IMR-90 (cell line): ENCODE results near the gene FANCL. TPM values are rescaled to one million over a fixed set of nuclear protein-coding genes. Genes with fewer than 3 reads are reported as not detected.

ENCODE experiments used
- ATAC-seq: fragments of 200-7000 bp; cut with Tn5 transposase; 2 replicates; pipeline ENCODE4 v1.9.1; 2020; ENCODE audit warnings: low read depth, mild to moderate bottlenecking, moderate library complexity
- BruUV-seq: library from RNA; stranded (reverse); fragments of 400-500 nt; replicated peaks from 2 replicates; lab custom pipeline; 2021; lab: Mats Ljungman, UMichigan
- CTCF ChIA-PET: fragments of 300-600 bp; formaldehyde crosslinking; extraction: SDS; loops from one replicate; lab custom pipeline; 2021; ENCODE audit warnings: antibody characterized with exemption; lab: Yijun Ruan, JAX
- POLR2A ChIA-PET: fragments of 300-600 bp; sonication (Branson Sonifier 250); formaldehyde crosslinking; loops from one replicate; lab custom pipeline; 2022; ENCODE audit warnings: antibody characterized with exemption; ENCODE audit not compliant: unreplicated experiment; lab: Charles Lee
- DNase-seq: peaks from one replicate; pipeline ENCODE4 v3.0.0; 2013
- H2AFZ ChIP-seq: replicated peaks from 2 replicates; pipeline ENCODE3; 2013; ENCODE audit warnings: low read length, mild to moderate bottlenecking; ENCODE audit not compliant: poor library complexity
- H2AK5ac ChIP-seq: 2 replicates; pipeline ENCODE4 v1.6.1; 2013; ENCODE audit warnings: low read depth, low read length, inconsistent platforms
- H2AK9ac ChIP-seq: replicated peaks from 2 replicates; pipeline ENCODE3; 2013; ENCODE audit warnings: mild to moderate bottlenecking, low read depth, low read length, moderate library complexity; ENCODE audit not compliant: poor library complexity
- H2BK120ac ChIP-seq: 2 replicates; pipeline ENCODE4 v1.6.1; 2013; ENCODE audit warnings: low read depth, low read length, inconsistent platforms
- H2BK15ac ChIP-seq: 3 replicates; pipeline ENCODE4 v1.6.1; 2013; ENCODE audit warnings: low read depth, low read length, inconsistent platforms
- H2BK20ac ChIP-seq: 2 replicates; pipeline ENCODE4 v1.6.1; 2013; ENCODE audit warnings: low read depth, mild to moderate bottlenecking, inconsistent platforms, low read length, moderate library complexity
- H2BK5ac ChIP-seq: 2 replicates; pipeline ENCODE4 v1.6.1; 2013; ENCODE audit warnings: mild to moderate bottlenecking, low read depth, low read length, inconsistent platforms; ENCODE audit not compliant: poor library complexity, severe bottlenecking
- H3K14ac ChIP-seq: replicated peaks from 2 replicates; pipeline ENCODE4 v1.6.1; 2013; ENCODE audit warnings: low read depth, low read length, inconsistent platforms
- H3K18ac ChIP-seq: 2 replicates; pipeline ENCODE4 v1.6.1; 2013; ENCODE audit warnings: low read depth, low read length, control low read depth
- H3K23ac ChIP-seq: 2 replicates; pipeline ENCODE4 v1.6.1; 2013; ENCODE audit warnings: low read depth, low read length, inconsistent platforms
- H3K27ac ChIP-seq: 2 replicates; pipeline ENCODE4 v1.5.1; 2013; ENCODE audit warnings: mild to moderate bottlenecking, control low read depth, low read length; ENCODE audit not compliant: insufficient read depth
- H3K27me3 ChIP-seq: 2 replicates; pipeline ENCODE4 v1.6.1; 2013; ENCODE audit warnings: low read length; ENCODE audit not compliant: control insufficient read depth, insufficient read depth
- H3K36me3 ChIP-seq: 2 replicates; pipeline ENCODE4 v1.6.1; 2013; ENCODE audit warnings: low read length, mixed read lengths; ENCODE audit not compliant: control insufficient read depth, insufficient read depth
- H3K4ac ChIP-seq: 2 replicates; pipeline ENCODE4 v1.6.1; 2013; ENCODE audit warnings: low read depth, low read length, inconsistent platforms
- H3K4me1 ChIP-seq: 2 replicates; pipeline ENCODE4 v1.6.1; 2013; ENCODE audit warnings: low read length, mixed read lengths; ENCODE audit not compliant: control insufficient read depth, insufficient read depth
- H3K4me2 ChIP-seq: 2 replicates; pipeline ENCODE4 v1.6.1; 2013; ENCODE audit warnings: low read depth, mild to moderate bottlenecking, control low read depth, low read length, moderate library complexity
- H3K4me3 ChIP-seq: 2 replicates; pipeline ENCODE4 v1.5.1; 2013; ENCODE audit warnings: low read depth, mild to moderate bottlenecking, control low read depth, low read length, moderate library complexity; ENCODE audit not compliant: insufficient read depth
- H3K56ac ChIP-seq: 2 replicates; pipeline ENCODE4 v1.6.1; 2013; ENCODE audit warnings: low read length, inconsistent platforms; ENCODE audit not compliant: insufficient read depth; ENCODE audit errors: extremely low read depth
- H3K79me1 ChIP-seq, 2 experiments: 2 replicates each; pipeline ENCODE4 v1.6.1; 2013; ENCODE audit warnings: low read length in 2 of 2, inconsistent platforms in 1 of 2, low read depth in 1 of 2
- H3K9ac ChIP-seq: 2 replicates; pipeline ENCODE4 v1.6.1; 2013; ENCODE audit warnings: low read depth, low read length, control low read depth
- H3K9me1 ChIP-seq: 2 replicates; pipeline ENCODE4 v1.6.1; 2013; ENCODE audit warnings: low read length, inconsistent platforms; ENCODE audit not compliant: insufficient read depth
- H3K9me3 ChIP-seq: 2 replicates; pipeline ENCODE4 v1.6.1; 2013; ENCODE audit warnings: low read length; ENCODE audit not compliant: control insufficient read depth, insufficient read depth
- H4K20me1 ChIP-seq: 2 replicates; pipeline ENCODE4 v1.6.1; 2013; ENCODE audit warnings: low read length, inconsistent platforms; ENCODE audit not compliant: insufficient read depth
- H4K5ac ChIP-seq: 2 replicates; pipeline ENCODE4 v1.6.1; 2013; ENCODE audit warnings: mild to moderate bottlenecking, low read depth, low read length, control low read depth
- H4K8ac ChIP-seq, 2 experiments: 2 replicates each; pipeline ENCODE4 v1.6.1; 2013; ENCODE audit warnings: low read depth in 2 of 2, low read length in 2 of 2, control low read depth in 1 of 2, inconsistent platforms in 1 of 2
- H4K91ac ChIP-seq: 2 replicates; pipeline ENCODE4 v1.6.1; 2013; ENCODE audit warnings: low read depth, low read length, inconsistent platforms; ENCODE audit not compliant: insufficient read depth
- CEBPB ChIP-seq: IDR thresholded peaks from 2 replicates; pipeline ENCODE4 v1.6.1; 2012; ENCODE audit warnings: low read depth, low read length, improper control_type of control experiment
- NFE2L2 ChIP-seq: fragments of 150-350 bp; IDR thresholded peaks from 2 replicates; pipeline ENCODE4 v1.6.1; 2016; ENCODE audit warnings: low read depth, mild to moderate bottlenecking, low read length
- WGBS, 2 experiments: methylation state at CpG; one replicate each; pipeline versions ENCODE4 v1.1.5 to v1.1.7; 2013; ENCODE audit warnings: missing lambda C conversion rate in 2 of 2; ENCODE audit not compliant: insufficient read length in 1 of 2; ENCODE audit errors: extremely low coverage in 2 of 2; 5-methylcytosine and 5-hydroxymethylcytosine counted together
- dilution Hi-C: fragments of 300-500 bp; cut with HindIII; formaldehyde crosslinking; loops from one replicate; pipeline ENCODE4 v1.14.3; 2018; ENCODE audit warnings: low sequenced_read_pairs; ENCODE audit not compliant: unreplicated experiment
- in situ Hi-C: fragments of 300-500 bp; cut with MboI; formaldehyde crosslinking; loops from 3 replicates; pipeline ENCODE4 v1.14.3; 2019; ENCODE audit warnings: low sequenced_read_pairs, inconsistent platforms, mixed read lengths
- intact Hi-C: fragments of 100-400 bp; cut with micrococcal nuclease; formaldehyde crosslinking; loops from 2 replicates; pipeline ENCODE4 v1.10.0; 2022
- polyA plus RNA-seq, 3 experiments: library from polyadenylated mRNA; depleted of rRNA; stranded (reverse); fragments of >200 nt; gene quantifications; 2 replicates each; pipeline ENCODE4 v1.2.3, GENCODE V29; 2012; ENCODE audit warnings: low replicate concordance in 1 of 3
- total RNA-seq: library from RNA; depleted of rRNA; stranded (reverse); fragments of >200 nt; gene quantifications from 2 replicates; pipeline ENCODE4 v1.2.3, GENCODE V29; 2012

The FANCL gene
- total and polyA plus RNA-seq, 2 of the 4 experiments (the other 2 are of a cell fraction): 9.0 to 12.7 TPM

GRCh38 chr2:58127111-58127510 lies 114.0 kb downstream of the FANCL start:
- Histone ChIP-seq H3K23ac (no peak overlapping the region), H3K18ac (no peak overlapping the region), H4K5ac (no peak overlapping the region), H3K27ac (no peak overlapping the region), H2AFZ (no peak overlapping the region), H3K9me3 (no peaks in the 10 kb centered on the region), H3K9ac (no peak overlapping the region), H2BK20ac (no peak overlapping the region), H2BK120ac (no peak overlapping the region), H3K36me3 (no peaks in the 10 kb centered on the region), H4K8ac (no peak overlapping the region), H2BK5ac (no peak overlapping the region), H3K4ac (no peak overlapping the region), H4K20me1 (no peaks in the 10 kb centered on the region), H3K27me3 (no peaks in the 10 kb centered on the region), H3K4me2 (no peak overlapping the region), H3K56ac (no peak overlapping the region), H3K79me1 (peaks cover 0 to 6% of the 10 kb centered on the region in 2 experiments; a peak in 1 of 4 replicates), H3K14ac (no peak overlapping the region), H4K91ac (no peak overlapping the region), H2AK5ac (no peak overlapping the region), H3K9me1 (peaks cover 3% of the 10 kb centered on the region; the same call in 1 of the 2 replicates), H3K4me3 (no peak overlapping the region), H2BK15ac (no peak overlapping the region), H2AK9ac (no peak overlapping the region), H3K4me1 (peaks cover 6% of the 10 kb centered on the region)
- WGBS, 2 experiments: no CpG with 5 or more reads among the region's 3 CpGs
- dilution Hi-C loops: no loop called here
- CTCF ChIA-PET: no interaction called here
- no TSS peak for BruUV-seq
- no peak for ATAC-seq
- POLR2A ChIA-PET: no interaction called here
- in situ Hi-C loops: loop anchor here (25.0 kb wide), 1 partner anchor 310 kb away; no protein-coding TSS in a partner anchor
- TF ChIP-seq CEBPB (peak; percentile 73), NFE2L2 (no peak)
- no peak for DNase-seq
- intact Hi-C loops: no loop called here
